ENCODE measurements around the gene HCST. TPM values are rescaled to one million over a fixed set of nuclear protein-coding genes. Genes with fewer than 3 reads are reported as not detected.
"Not testable (repeated sequence)": the region's sequence is repeated elsewhere in the genome, so short reads cannot be mapped to it uniquely, and the experiment has no call there.

HCST gene
- total RNA-seq, 6 experiments from 2014 or later: 0.96 to 4.1 (median 1.2) TPM

- Mint-ChIP-seq H3K9me3 (no peaks in the 10 kb centered on the region), H3K27me3 (ENCODE audit: insufficient read depth) (peaks cover 30% of the 10 kb centered on the region), H3K4me3 (peak within 1 kb of the TSS; percentile 86), H3K27ac (no peak within 1 kb of the TSS), H3K36me3 (ENCODE audit: low read depth) (no peaks in the 10 kb centered on the region), H3K4me1 (ENCODE audit: low read depth) (peaks cover 14% of the 10 kb centered on the region)
- DNase-seq: peak; percentile 13
- no peak for TF ChIP-seq CTCF (IDR thresholded peaks at IDR 0.05)
Observed at GRCh38 chr19:35868172-35868822, 34.0 kb upstream of the HCST start, which contains the start of gene APLP1. TSS of gene APLP1 (plus strand) at chr19:35868574. CDS start at chr19:35868637, 63 bp downstream.

GRCh38 chr19:35868823-35869326 lies 33.5 kb upstream of the HCST start:
- Mint-ChIP-seq H3K4me1 (ENCODE audit: low read depth) (peaks cover 14% of the 10 kb centered on the region), H3K27ac (no peak overlapping the region), H3K27me3 (ENCODE audit: insufficient read depth) (peaks cover 30% of the 10 kb centered on the region), H3K36me3 (ENCODE audit: low read depth) (no peaks in the 10 kb centered on the region), H3K9me3 (no peaks in the 10 kb centered on the region), H3K4me3 (peak overlapping the region; percentile 86)
- TF ChIP-seq CTCF (IDR thresholded peaks at IDR 0.05): no peak
- DNase-seq: no peak

GRCh38 chr19:35869327-35870123 lies 32.8 kb upstream of the HCST start:
- Mint-ChIP-seq H3K4me3 (peak overlapping the region; percentile 86), H3K4me1 (ENCODE audit: low read depth) (peaks cover 14% of the 10 kb centered on the region), H3K27ac (no peak overlapping the region), H3K9me3 (no peaks in the 10 kb centered on the region), H3K36me3 (ENCODE audit: low read depth) (no peaks in the 10 kb centered on the region), H3K27me3 (ENCODE audit: insufficient read depth) (peaks cover 26% of the 10 kb centered on the region)
- DNase-seq: peak; percentile 54
- no peak for TF ChIP-seq CTCF (IDR thresholded peaks at IDR 0.05)

- Mint-ChIP-seq H3K4me3 (peak overlapping the region; percentile 78), H3K4me1 (ENCODE audit: low read depth) (peaks cover 14% of the 10 kb centered on the region), H3K27me3 (ENCODE audit: insufficient read depth) (peaks cover 19% of the 10 kb centered on the region)
- not testable (repeated sequence) for H3K36me3 Mint-ChIP-seq (ENCODE audit: low read depth); H3K9me3 Mint-ChIP-seq; H3K27ac Mint-ChIP-seq
- DNase-seq: peak; percentile 16
Observed at GRCh38 chr19:35870124-35870736, 32.1 kb upstream of the HCST start.

GRCh38 chr19:35870798-35871197 lies 31.5 kb upstream of the HCST start:
- peak; percentile 31; the same call in 1 of the 2 replicates for TF ChIP-seq CTCF (IDR thresholded peaks at IDR 0.05)

More at GRCh38 chr19:35870798-35871197, 31.5 kb upstream of the HCST start:
- Mint-ChIP-seq H3K27me3 (ENCODE audit: insufficient read depth) (peaks cover 15% of the 10 kb centered on the region), H3K27ac (no peak overlapping the region), H3K4me3 (no peak overlapping the region), H3K4me1 (ENCODE audit: low read depth) (peaks cover 14% of the 10 kb centered on the region), H3K9me3 (no peaks in the 10 kb centered on the region), H3K36me3 (ENCODE audit: low read depth) (no peaks in the 10 kb centered on the region)
- DNase-seq: no peak

Measured in HFFc6 (cell line).